Posterior vena cava (tissue), 2 donors: ENCODE measurements around the gene ATRAID. TPM values are rescaled to one million over a fixed set of nuclear protein-coding genes. Genes with fewer than 3 reads are reported as not detected.
"Not testable (repeated sequence)": the region's sequence is repeated elsewhere in the genome, so short reads cannot be mapped to it uniquely, and the experiment has no call there.

ENCODE experiments used
- DNase-seq: peaks from one replicate; pipeline ENCODE4 v3.0.0-alpha.2; 2020; ENCODE audit warnings: low spot score
- intact Hi-C, 2 donors: fragments of 100-400 bp; cut with DNase I; formaldehyde crosslinking; loops; one replicate each; pipeline versions ENCODE4 v1.14.1 to v1.14.2; 2022 to 2023
- total RNA-seq, 2 donors: library from RNA; stranded (reverse); fragmentation: NEBNext Ultra II Directional; extraction: Animal tissue kit (Norgen Biotek cat#: 25700); gene quantifications; one replicate each; pipeline ENCODE4 v1.2.1, GENCODE V29; 2021
- donor health status: DM: yes; HTN: yes; CAD: no.
- donor health status: DM: yes; HTN: yes; CAD: no.

Gene ATRAID
- total RNA-seq, 2 donors from 2014 or later = 76.1 to 116 TPM

- intact Hi-C loops = loop anchor here (1.0 to 5.0 kb wide), 2 partner anchors 53 to 54 kb away; partner anchors contain the start of gene PREB (in 1 of the 2)
Observed at GRCh38 chr2:27186613-27187345, 25.1 kb upstream of the ATRAID start.

DNA sequence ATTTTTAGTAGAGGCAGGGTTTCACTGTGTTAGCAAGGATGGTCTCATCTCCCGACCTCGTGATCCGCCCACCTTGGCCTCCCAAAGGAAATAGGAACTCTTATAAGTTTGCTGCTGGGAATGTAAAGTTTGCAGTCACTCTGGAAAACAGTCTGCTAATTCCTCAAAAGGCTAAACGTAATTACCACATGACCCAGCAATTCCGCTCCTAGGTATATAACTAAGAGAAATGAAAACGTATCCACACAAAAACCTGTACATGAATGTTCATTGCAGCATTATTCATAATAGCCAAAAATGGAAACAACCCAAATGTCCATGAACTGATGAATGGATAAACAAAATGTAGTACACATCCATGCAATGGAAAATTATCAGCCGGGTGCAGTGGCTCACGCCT lies 21.9 kb upstream of the ATRAID start:
- no peak for DNase-seq
- intact Hi-C loops = loop anchor here (5.0 kb wide), 2 partner anchors 58 to 88 kb away; partner anchors contain the start of gene PREB (in 1 of the 2)

More at GRCh38 chr2:27186613-27187345, 25.1 kb upstream of the ATRAID start:
- no peak for DNase-seq

- DNase-seq = no peak
- intact Hi-C loops = loop anchor here in 1 of 2 donors (5.0 kb wide), 1 partner anchor 89 kb away; no protein-coding TSS in a partner anchor
Observed at GRCh38 chr2:27191070-27191829, 20.6 kb upstream of the ATRAID start.

- DNase-seq = no peak
- intact Hi-C loops = loop anchor here in 1 of 2 donors (5.0 kb wide), 1 partner anchor 92 kb away; no protein-coding TSS in a partner anchor
Observed at GRCh38 chr2:27194538-27195354, 17.1 kb upstream of the ATRAID start.

DNA sequence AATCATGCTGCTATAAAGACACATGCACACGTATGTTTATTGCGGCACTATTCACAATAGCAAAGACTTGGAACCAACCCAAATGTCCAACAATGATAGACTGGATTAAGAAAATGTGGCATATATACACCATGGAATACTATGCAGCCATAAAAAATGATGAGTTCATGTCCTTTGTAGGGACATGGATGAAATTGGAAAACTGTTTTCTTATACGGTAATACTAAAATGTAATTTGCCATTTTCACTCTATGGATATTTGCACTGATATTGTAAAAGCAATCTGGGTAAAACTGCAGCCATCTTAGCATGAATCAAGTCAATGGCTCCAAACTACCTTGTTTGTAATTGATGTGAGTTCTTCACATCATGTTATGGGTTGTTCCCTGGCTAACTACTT lies 16.0 kb upstream of the ATRAID start:
- DNase-seq, intact Hi-C loops: not testable (repeated sequence)

DNA sequence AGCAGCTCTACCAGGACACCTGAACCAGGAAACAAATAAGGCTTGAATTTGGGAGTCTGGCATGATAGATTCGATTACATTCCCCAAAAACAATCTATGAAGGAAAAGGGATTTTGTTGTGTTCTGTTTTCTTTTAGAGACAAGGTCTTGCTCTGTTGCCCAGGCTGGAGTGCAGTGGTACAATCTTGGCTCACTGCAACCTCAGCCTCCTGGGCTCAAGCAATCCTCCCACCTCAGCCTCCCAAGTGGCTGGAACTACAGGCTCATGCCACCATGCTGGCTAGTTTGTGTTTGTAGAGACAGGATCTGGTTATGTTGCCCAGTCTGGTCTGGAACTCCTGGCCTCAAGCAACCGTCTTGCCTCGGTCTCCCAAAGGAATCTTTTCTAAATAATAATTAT lies 13.8 kb upstream of the ATRAID start:
- intact Hi-C loops, DNase-seq: not testable (repeated sequence)

DNA sequence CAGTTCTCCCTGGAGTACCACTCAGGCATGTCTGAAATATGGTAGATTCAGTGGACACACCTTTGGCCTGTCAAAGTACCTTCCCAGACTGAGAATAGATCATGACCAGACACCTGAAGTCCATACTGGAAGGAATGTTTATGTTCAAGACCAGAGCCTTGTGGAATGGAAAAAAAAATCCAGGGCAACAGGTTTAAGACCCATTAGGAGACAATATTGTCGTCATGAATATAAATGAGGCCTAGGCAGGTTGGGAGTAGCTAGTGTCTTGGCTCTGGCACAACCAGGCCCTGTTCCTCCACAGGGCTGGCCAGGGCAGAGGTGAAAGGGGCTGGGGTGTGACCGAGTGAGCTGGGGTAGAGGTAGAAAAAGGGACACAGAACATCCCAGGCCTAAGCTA lies 13.2 kb upstream of the ATRAID start:
- DNase-seq = no peak
- intact Hi-C loops = no loop called here

GRCh38 chr2:27199241-27199640 lies 12.6 kb upstream of the ATRAID start:
- no peak for DNase-seq
- intact Hi-C loops = no loop called here

- intact Hi-C loops = loop anchor here in 1 of 2 donors (5.0 kb wide), 1 partner anchor 104 kb away; no protein-coding TSS in a partner anchor
Observed at GRCh38 chr2:27201675-27202074, 10.2 kb upstream of the ATRAID start.

GRCh38 chr2:27202854-27203253 lies 9.0 kb upstream of the ATRAID start:
- intact Hi-C loops = loop anchor here in 1 of 2 donors (5.0 kb wide), 1 partner anchor 106 kb away; no protein-coding TSS in a partner anchor
- DNase-seq = no peak

More at GRCh38 chr2:27201675-27202074, 10.2 kb upstream of the ATRAID start:
- no peak for DNase-seq

DNA sequence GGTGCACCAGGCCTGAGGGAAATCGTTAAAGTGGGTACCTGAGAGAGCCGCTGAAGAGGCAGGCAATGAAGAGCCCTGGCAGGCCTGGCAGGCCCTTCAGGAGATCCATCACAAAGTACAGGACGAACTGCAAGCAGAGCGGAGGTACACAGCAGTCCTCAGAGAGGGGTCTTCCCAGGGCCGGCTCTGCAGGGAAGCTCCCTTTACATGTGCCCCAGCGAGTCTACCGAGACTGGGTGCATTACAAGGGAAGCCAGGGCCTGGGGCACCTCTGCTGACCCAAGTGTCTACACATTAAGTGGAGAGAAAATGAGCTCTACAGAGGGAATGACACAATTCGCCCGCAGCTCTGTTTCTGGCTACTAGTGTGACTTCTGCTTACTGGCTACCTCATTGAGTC lies 8.1 kb upstream of the ATRAID start:
- intact Hi-C loops = loop anchor here in 1 of 2 donors (5.0 kb wide), 1 partner anchor 106 kb away; no protein-coding TSS in a partner anchor
- no peak for DNase-seq

DNA sequence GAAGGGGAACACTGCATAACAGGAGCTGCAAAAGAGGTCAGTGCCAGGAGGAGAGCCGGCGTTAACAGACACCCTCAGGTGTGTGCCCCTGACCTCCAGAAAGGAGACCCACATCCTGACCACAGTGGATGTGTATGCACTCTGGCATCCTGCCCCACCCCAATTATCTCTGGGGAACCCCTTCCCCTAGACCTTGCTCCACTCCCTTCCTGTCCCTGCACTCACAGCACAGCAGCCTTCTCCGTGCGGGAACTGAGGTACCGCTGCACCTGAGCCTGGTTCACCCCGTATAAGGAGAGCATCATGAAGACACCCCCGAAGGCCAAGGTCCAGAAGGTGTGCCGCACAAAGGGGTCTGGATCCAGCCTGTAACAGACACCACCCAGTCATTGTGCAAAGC lies 7.3 kb upstream of the ATRAID start:
- DNase-seq = no peak
- intact Hi-C loops = loop anchor here in 1 of 2 donors (5.0 kb wide), 1 partner anchor 107 kb away; no protein-coding TSS in a partner anchor

- DNase-seq = no peak
- intact Hi-C loops = loop anchor here in 1 of 2 donors (5.0 kb wide), 1 partner anchor 103 kb away; no protein-coding TSS in a partner anchor
Observed at GRCh38 chr2:27205206-27205605, 6.6 kb upstream of the ATRAID start.

- no peak for DNase-seq
- intact Hi-C loops = loop anchor here in 1 of 2 donors (5.0 kb wide), 1 partner anchor 104 kb away; no protein-coding TSS in a partner anchor
Observed at GRCh38 chr2:27206346-27206745, 5.5 kb upstream of the ATRAID start.

- intact Hi-C loops = loop anchor here in 1 of 2 donors (5.0 kb wide), 1 partner anchor 106 kb away; no protein-coding TSS in a partner anchor
- DNase-seq = no peak
Observed at GRCh38 chr2:27208486-27209050, 3.3 kb upstream of the ATRAID start.

GRCh38 chr2:27209621-27210401 lies 2.0 kb upstream of the ATRAID start:
- intact Hi-C loops = loop anchor here in 1 of 2 donors (5.0 kb wide), 1 partner anchor 108 kb away; no protein-coding TSS in a partner anchor
- peak; percentile 57 for DNase-seq

DNA sequence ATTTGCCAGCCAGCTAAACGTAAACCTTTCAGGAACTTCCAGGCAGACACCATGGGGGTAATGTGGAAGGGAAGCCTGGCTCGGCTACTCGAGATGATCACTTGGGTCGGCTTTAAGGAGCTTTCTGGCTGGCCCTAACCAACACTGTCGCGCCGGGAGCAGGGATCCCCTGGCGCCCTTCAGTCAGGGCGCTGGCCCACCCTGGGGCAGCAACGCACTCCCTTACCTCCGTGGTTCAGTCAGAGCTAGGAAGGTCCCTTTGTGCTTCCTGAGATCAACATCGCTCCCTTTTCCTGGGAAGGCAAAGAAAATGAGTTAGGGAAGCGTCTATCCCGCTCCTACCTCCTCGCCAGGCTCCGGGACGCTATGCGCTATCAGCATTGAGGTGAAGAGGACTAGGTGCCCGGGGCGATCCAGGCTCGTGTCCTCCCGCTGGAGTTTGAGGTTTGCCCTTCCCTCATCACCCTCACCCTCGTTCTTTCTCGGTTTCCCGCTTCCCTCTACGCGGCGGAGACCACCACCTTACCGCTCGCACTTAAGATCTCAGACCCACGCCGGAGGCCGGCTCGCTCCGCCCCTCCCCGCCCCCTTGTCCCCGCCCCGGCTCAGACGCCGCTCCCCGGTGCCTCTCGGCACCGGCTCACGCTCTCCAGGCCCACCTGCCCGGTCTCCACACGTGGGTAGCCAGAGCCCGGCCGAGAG lies 449 bp upstream of the ATRAID start:
- peak; percentile 58 for DNase-seq
- intact Hi-C loops = no loop called here
